MCF 10A (cell line): ENCODE results near the gene CILP. TPM values are rescaled to one million over a fixed set of nuclear protein-coding genes. Genes with fewer than 3 reads are reported as not detected.
A peak's percentile ranks its signal among the peaks of the same experiment; 100 is the strongest.

ENCODE experiments used
- BruUV-seq: library from RNA; stranded (reverse); fragments of 400-500 nt; replicated peaks from 2 replicates; lab custom pipeline; 2021; lab: Mats Ljungman, UMichigan
- CTCF ChIA-PET: fragments of 300-600 bp; sonication (Branson Sonifier 250); formaldehyde crosslinking; extraction: SDS; loops from one replicate; lab custom pipeline; 2021; ENCODE audit warnings: antibody characterized with exemption, inconsistent platforms; lab: Yijun Ruan, JAX
- POLR2A ChIA-PET: fragments of 300-600, 350-650 bp; sonication (Branson Sonifier 250); formaldehyde crosslinking; extraction: SDS; loops from one replicate; lab custom pipeline; 2020; ENCODE audit warnings: antibody characterized with exemption, inconsistent platforms; lab: Yijun Ruan, JAX
- DNase-seq: peaks from one replicate; pipeline ENCODE4 v3.0.0-alpha.2; 2018; ENCODE audit not compliant: unreplicated experiment
- H3K27ac Mint-ChIP-seq: one replicate; pipeline ENCODE4 v1.8.0; 2022; ENCODE audit warnings: mild to moderate bottlenecking, low read depth, mixed read lengths; ENCODE audit not compliant: unreplicated experiment
- H3K27me3 Mint-ChIP-seq: one replicate; pipeline ENCODE4 v1.8.0; 2022; ENCODE audit warnings: mixed read lengths; ENCODE audit not compliant: insufficient read depth, unreplicated experiment
- H3K36me3 Mint-ChIP-seq: one replicate; pipeline ENCODE4 v1.8.0; 2022; ENCODE audit warnings: mild to moderate bottlenecking, moderate library complexity, mixed read lengths; ENCODE audit not compliant: insufficient read depth, unreplicated experiment
- H3K4me1 Mint-ChIP-seq: one replicate; pipeline ENCODE4 v1.8.0; 2022; ENCODE audit warnings: mixed read lengths; ENCODE audit not compliant: insufficient read depth, unreplicated experiment
- H3K4me3 Mint-ChIP-seq: one replicate; pipeline ENCODE4 v1.8.0; 2022; ENCODE audit warnings: mild to moderate bottlenecking, moderate library complexity, mixed read lengths; ENCODE audit not compliant: unreplicated experiment
- H3K9me3 Mint-ChIP-seq: one replicate; pipeline ENCODE4 v1.8.0; 2022; ENCODE audit warnings: mixed read lengths; ENCODE audit not compliant: unreplicated experiment
- CTCF ChIP-seq: fragments of 200-600 bp; IDR thresholded peaks from one replicate; pipeline ENCODE4 v1.8.0; 2022; ENCODE audit warnings: antibody characterized with exemption, mild to moderate bottlenecking; ENCODE audit not compliant: unreplicated experiment
- intact Hi-C: fragments of 100-400 bp; cut with micrococcal nuclease; formaldehyde crosslinking; loops from 2 replicates; pipeline ENCODE4 v1.14.1; 2022
- total RNA-seq: library from RNA; stranded (reverse); gene quantifications from 2 replicates; pipeline ENCODE4 v1.2.3, GENCODE V29; 2022

Gene CILP
- total RNA-seq, 1 experiment from 2014 or later = not detected

GRCh38 chr15:65180167-65180566, 31.1 kb downstream of the CILP start:
- no peaks in the 10 kb centered on the region for H3K9me3 Mint-ChIP-seq
- H3K4me3 Mint-ChIP-seq = no peak overlapping the region
- ChIA-PET POLR2A (no interaction called here), CTCF (interaction anchor here (0.7 to 1.6 kb wide), 3 partner anchors 107 to 150 kb away, joined by 3 to 5 read pairs (median 3); partner anchors contain the start of genes MTFMT and PARP16)
- no peak for DNase-seq
- intact Hi-C loops = no loop called here
- BruUV-seq = no TSS peak
- no peak for TF ChIP-seq CTCF
- peaks cover 5% of the 10 kb centered on the region for H3K4me1 Mint-ChIP-seq
- H3K36me3 Mint-ChIP-seq = peaks cover 77% of the 10 kb centered on the region
- H3K27ac Mint-ChIP-seq = no peak overlapping the region
- H3K27me3 Mint-ChIP-seq = no peaks in the 10 kb centered on the region

GRCh38 chr15:65177901-65178300, 33.4 kb downstream of the CILP start:
- CTCF ChIA-PET = interaction anchor here (1.2 kb wide), 1 partner anchor 93 kb away, joined by 5 read pairs; no protein-coding TSS in a partner anchor
- H3K36me3 Mint-ChIP-seq = peaks cover 85% of the 10 kb centered on the region
- peaks cover 5% of the 10 kb centered on the region for H3K4me1 Mint-ChIP-seq
- no peak overlapping the region for H3K27ac Mint-ChIP-seq
- H3K4me3 Mint-ChIP-seq = no peak overlapping the region
- H3K27me3 Mint-ChIP-seq = no peaks in the 10 kb centered on the region
- intact Hi-C loops = no loop called here
- no peak for TF ChIP-seq CTCF
- no TSS peak for BruUV-seq
- POLR2A ChIA-PET = interaction anchor here (0.6 to 2.8 kb wide), 5 partner anchors 9 to 424 kb away, joined by 3 to 7 read pairs (median 3); partner anchors contain the start of genes PARP16 and PDCD7
- H3K9me3 Mint-ChIP-seq = no peaks in the 10 kb centered on the region
- peak; percentile 31 for DNase-seq

GRCh38 chr15:65176056-65176455, 35.2 kb downstream of the CILP start:
- peaks cover 5% of the 10 kb centered on the region for H3K4me1 Mint-ChIP-seq
- no peaks in the 10 kb centered on the region for H3K9me3 Mint-ChIP-seq
- no peak overlapping the region for H3K4me3 Mint-ChIP-seq
- no peak overlapping the region for H3K27ac Mint-ChIP-seq
- peaks cover 94% of the 10 kb centered on the region for H3K36me3 Mint-ChIP-seq
- ChIA-PET POLR2A (interaction anchor here (1.0 kb wide), 1 partner anchor 9 kb away, joined by 5 read pairs; the partner anchor contains the start of gene CLPX), CTCF (no interaction called here)
- no peak for DNase-seq
- no TSS peak for BruUV-seq
- intact Hi-C loops = no loop called here
- no peaks in the 10 kb centered on the region for H3K27me3 Mint-ChIP-seq
- TF ChIP-seq CTCF = no peak

GRCh38 chr15:65175511-65175910, 35.8 kb downstream of the CILP start:
- intact Hi-C loops = no loop called here
- Mint-ChIP-seq H3K9me3 (no peaks in the 10 kb centered on the region), H3K27me3 (no peaks in the 10 kb centered on the region), H3K4me3 (no peak overlapping the region), H3K4me1 (peaks cover 5% of the 10 kb centered on the region), H3K27ac (no peak overlapping the region), H3K36me3 (peaks cover 94% of the 10 kb centered on the region)
- POLR2A ChIA-PET = interaction anchor here (1.0 kb wide), 1 partner anchor 10 kb away, joined by 5 read pairs; the partner anchor contains the start of gene CLPX
- CTCF ChIA-PET = no interaction called here
- DNase-seq = no peak
- TF ChIP-seq CTCF = no peak
- BruUV-seq = no TSS peak
